Stimulated activated CD8-positive, alpha-beta memory T cell treated with anti-CD3 and anti-CD28 coated beads, Interleukin-4, amount 100 ng/mL, for 48 hours (primary cell): ENCODE results near the gene KLK10.
"Not testable (repeated sequence)": the region's sequence is repeated elsewhere in the genome, so short reads cannot be mapped to it uniquely, and the experiment has no call there.

Experiments
- DNase-seq: peaks from one replicate; pipeline ENCODE4 v3.0.0-alpha.2; 2020

KLK10 gene

GRCh38 chr19:51000981-51001380, 18.5 kb downstream of the KLK10 start:
- no peak for DNase-seq

GRCh38 chr19:51000426-51000825, 19.1 kb downstream of the KLK10 start:
- no peak for DNase-seq

GRCh38 chr19:50998686-50999085, 20.8 kb downstream of the KLK10 start:
- DNase-seq: no peak

- no peak for DNase-seq
Measured at GRCh38 chr19:50998061-50998460, 21.4 kb downstream of the KLK10 start.

- DNase-seq: no peak
Measured at GRCh38 chr19:50994129-50994528, 25.4 kb downstream of the KLK10 start.

GRCh38 chr19:50992666-50993035, 26.9 kb downstream of the KLK10 start:
- DNase-seq: no peak

GRCh38 chr19:50984416-50984815, 35.1 kb downstream of the KLK10 start:
- DNase-seq: not testable (repeated sequence)

- no peak for DNase-seq
Measured at GRCh38 chr19:50983625-50984292, 35.8 kb downstream of the KLK10 start, which contains the start of gene KLK7. KLK7 (minus strand) TSS chr19:50983917; CDS start chr19:50982399, 1,518 bp downstream.

GRCh38 chr19:50982186-50982585, 37.3 kb downstream of the KLK10 start:
- no peak for DNase-seq

- no peak for DNase-seq
Measured at GRCh38 chr19:50981587-50982146, 37.8 kb downstream of the KLK10 start.

- DNase-seq: no peak
Measured at GRCh38 chr19:50980208-50980607, 39.3 kb downstream of the KLK10 start.

- no peak for DNase-seq
Measured at GRCh38 chr19:50979758-50980157, 39.8 kb downstream of the KLK10 start.

- no peak for DNase-seq
Measured at GRCh38 chr19:50978772-50979390, 40.6 kb downstream of the KLK10 start.

GRCh38 chr19:50977626-50978025, 41.9 kb downstream of the KLK10 start:
- DNase-seq: no peak

GRCh38 chr19:50975766-50976165, 43.7 kb downstream of the KLK10 start:
- DNase-seq: no peak

GRCh38 chr19:50974702-50975556, 44.6 kb downstream of the KLK10 start:
- no peak for DNase-seq

GRCh38 chr19:50972795-50973376, 46.6 kb downstream of the KLK10 start:
- DNase-seq: no peak

GRCh38 chr19:50969810-50970209, 49.7 kb downstream of the KLK10 start:
- not testable (repeated sequence) for DNase-seq

- no peak for DNase-seq
Measured at GRCh38 chr19:50969413-50969760, 50.1 kb downstream of the KLK10 start, which contains the start of gene KLK6. KLK6 (minus strand) TSS chr19:50969591; CDS start chr19:50968104, 1,487 bp downstream.

- no peak for DNase-seq
Measured at GRCh38 chr19:50968716-50969412, 50.6 kb downstream of the KLK10 start.

- DNase-seq: no peak
Measured at GRCh38 chr19:50967929-50968715, 51.4 kb downstream of the KLK10 start.

- no peak for DNase-seq
Measured at GRCh38 chr19:50964266-50964665, 55.2 kb downstream of the KLK10 start.
